Measurements from ENCODE around the gene CGB3.
A peak's percentile ranks its signal among the peaks of the same experiment; 100 is the strongest.
"Not testable (repeated sequence)": the region's sequence is repeated elsewhere in the genome, so short reads cannot be mapped to it uniquely, and the experiment has no call there.

CGB3 gene

GRCh38 chr19:49024233-49024632 lies at the start of gene CGB3:
CGB3 (minus strand) TSS chr19:49024333; CDS start chr19:49023971, 362 bp downstream.
- DNase-seq = not testable (repeated sequence)

- peak; percentile 25 for DNase-seq
These were observed 47.9 kb upstream of the CGB3 start for GRCh38 chr19:49071860-49072547.

- no peak for DNase-seq
These were observed 46.3 kb upstream of the CGB3 start for GRCh38 chr19:49070416-49070815.

- no peak for DNase-seq
These were observed 44.9 kb upstream of the CGB3 start for GRCh38 chr19:49069026-49069425.

- no peak for DNase-seq
These were observed 43.4 kb upstream of the CGB3 start for GRCh38 chr19:49067554-49067953.

GRCh38 chr19:49065905-49066512 lies 41.9 kb upstream of the CGB3 start:
- DNase-seq = no peak

GRCh38 chr19:49064768-49065611 lies 40.9 kb upstream of the CGB3 start, which contains the start of gene NTF4:
NTF4 (minus strand) TSS chr19:49064818; CDS start chr19:49061997, 2,821 bp downstream.
- DNase-seq = no peak

GRCh38 chr19:49064029-49064629 lies 40.0 kb upstream of the CGB3 start:
- DNase-seq = no peak

- no peak for DNase-seq
These were observed 37.3 kb upstream of the CGB3 start for GRCh38 chr19:49061445-49061844.

- DNase-seq = no peak
These were observed 36.9 kb upstream of the CGB3 start for GRCh38 chr19:49061000-49061399.

- no peak for DNase-seq
These were observed 34.9 kb upstream of the CGB3 start for GRCh38 chr19:49059053-49059452.

- peak; percentile 22 for DNase-seq
These were observed 34.4 kb upstream of the CGB3 start for GRCh38 chr19:49058562-49058961.

GRCh38 chr19:49057636-49058234 lies 33.6 kb upstream of the CGB3 start, which contains the start of gene CGB7:
CGB7 (minus strand) TSS chr19:49057749; CDS start chr19:49055375, 2,374 bp downstream.
- DNase-seq = peak; percentile 47

GRCh38 chr19:49056902-49057596 lies 32.9 kb upstream of the CGB3 start:
- DNase-seq = not testable (repeated sequence)

GRCh38 chr19:49056101-49056901 lies 32.2 kb upstream of the CGB3 start:
- DNase-seq = peak; percentile 66

GRCh38 chr19:49050376-49051033 lies 26.4 kb upstream of the CGB3 start:
- not testable (repeated sequence) for DNase-seq

- DNase-seq = not testable (repeated sequence)
These were observed 25.7 kb upstream of the CGB3 start for GRCh38 chr19:49049834-49050233.

GRCh38 chr19:49049011-49049410 lies 24.9 kb upstream of the CGB3 start, which contains the start of gene CGB8:
CGB8 (minus strand) TSS chr19:49049111; CDS start chr19:49048739, 372 bp downstream.
- not testable (repeated sequence) for DNase-seq

- DNase-seq = not testable (repeated sequence)
These were observed 19.4 kb upstream of the CGB3 start, which contains the start of gene CGB5 for GRCh38 chr19:49043548-49043947. CGB5 (plus strand) TSS chr19:49043848; CDS start chr19:49044210, 362 bp downstream.

GRCh38 chr19:49042666-49043065 lies 18.5 kb upstream of the CGB3 start:
- not testable (repeated sequence) for DNase-seq

All from activated naive CD4-positive, alpha-beta T cell treated with Interleukin-2 at 50 U/mL for 16 hours (primary cell).